ENCODE measurements around the gene CDON.
"Not testable (repeated sequence)": the region's sequence is repeated elsewhere in the genome, so short reads cannot be mapped to it uniquely, and the experiment has no call there.

CDON gene

GRCh38 chr11:125998267-125998666 is 64.4 kb downstream of the CDON start:
- TF ChIP-seq CTCF (IDR thresholded peaks at IDR 0.05; ENCODE audit: control insufficient read depth, extremely low read depth, insufficient read depth) = no peak
- no peak overlapping the region for H3K4me3 ChIP-seq (ENCODE audit: low read depth, low read length)
- no peak for DNase-seq (ENCODE audit: low read depth)

- DNase-seq (ENCODE audit: low read depth) = no peak
- no peak for TF ChIP-seq CTCF (IDR thresholded peaks at IDR 0.05; ENCODE audit: control insufficient read depth, extremely low read depth, insufficient read depth)
These were observed 67.4 kb downstream of the CDON start for GRCh38 chr11:125995313-125995712.

DNA sequence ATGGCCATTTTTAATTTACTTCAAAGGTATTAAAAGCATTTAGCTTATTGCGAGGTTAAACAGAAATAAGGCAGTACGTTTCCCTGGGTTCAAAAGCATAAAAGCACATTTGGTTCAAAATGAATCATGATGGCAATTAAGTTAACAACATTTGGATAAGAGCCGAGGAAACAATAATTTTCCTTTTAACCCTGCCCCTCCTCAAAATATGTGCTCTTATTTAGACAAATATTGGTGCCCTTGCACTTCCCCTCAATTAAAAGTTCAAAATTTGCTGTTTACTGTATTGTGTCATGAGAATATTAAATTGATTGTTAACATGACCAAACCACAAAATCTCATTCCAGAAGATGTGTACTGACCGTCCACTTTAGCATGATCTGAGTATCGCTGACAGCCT is 68.2 kb downstream of the CDON start:
- DNase-seq (ENCODE audit: low read depth) = no peak
- no peak for TF ChIP-seq CTCF (IDR thresholded peaks at IDR 0.05; ENCODE audit: control insufficient read depth, extremely low read depth, insufficient read depth)
- H3K4me3 ChIP-seq (ENCODE audit: low read depth, low read length) = no peak overlapping the region

More at GRCh38 chr11:125995313-125995712, 67.4 kb downstream of the CDON start:
- H3K4me3 ChIP-seq (ENCODE audit: low read depth, low read length) = no peak overlapping the region

- H3K4me3 ChIP-seq (ENCODE audit: low read depth, low read length) = no peak overlapping the region
- TF ChIP-seq CTCF (IDR thresholded peaks at IDR 0.05; ENCODE audit: control insufficient read depth, extremely low read depth, insufficient read depth) = no peak
- DNase-seq (ENCODE audit: low read depth) = no peak
These were observed 69.8 kb downstream of the CDON start for GRCh38 chr11:125992893-125993292.

- no peak overlapping the region for H3K4me3 ChIP-seq (ENCODE audit: low read depth, low read length)
- TF ChIP-seq CTCF (IDR thresholded peaks at IDR 0.05; ENCODE audit: control insufficient read depth, extremely low read depth, insufficient read depth) = no peak
- DNase-seq (ENCODE audit: low read depth) = peak; percentile 15
These were observed 72.4 kb downstream of the CDON start for GRCh38 chr11:125990244-125990643.

- no peak for TF ChIP-seq CTCF (IDR thresholded peaks at IDR 0.05; ENCODE audit: control insufficient read depth, extremely low read depth, insufficient read depth)
These were observed 75.5 kb downstream of the CDON start for GRCh38 chr11:125987066-125987641.

GRCh38 chr11:125985956-125986355 is 76.7 kb downstream of the CDON start:
- H3K4me3 ChIP-seq (ENCODE audit: low read depth, low read length); DNase-seq (ENCODE audit: low read depth): not testable (repeated sequence)

More at GRCh38 chr11:125987066-125987641, 75.5 kb downstream of the CDON start:
- no peak for DNase-seq (ENCODE audit: low read depth)
- no peak overlapping the region for H3K4me3 ChIP-seq (ENCODE audit: low read depth, low read length)

Data from LNCaP clone FGC (cell line).